ENCODE results near the gene TCP11L1.

DNA sequence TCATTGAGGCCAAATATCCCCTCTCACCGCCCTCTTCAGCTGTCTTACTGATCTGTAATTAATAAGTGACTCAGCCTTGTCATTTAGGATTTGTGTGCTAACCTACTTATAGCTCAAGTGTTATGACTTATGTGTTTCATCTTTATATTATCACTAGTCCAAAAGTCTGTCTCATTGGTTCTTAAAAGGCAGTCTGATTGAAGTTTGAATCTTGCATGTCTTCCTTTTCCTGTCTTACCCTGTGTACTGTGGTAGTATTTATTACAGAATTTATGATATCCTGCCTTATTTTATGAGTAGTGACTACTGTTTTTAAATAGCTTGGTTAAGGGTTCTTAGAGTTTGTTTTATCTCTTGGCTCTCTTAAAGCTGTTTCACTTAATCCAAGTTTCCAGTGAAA lies 17.4 kb upstream of the TCP11L1 start:
- TF ChIP-seq, protein P1, sequence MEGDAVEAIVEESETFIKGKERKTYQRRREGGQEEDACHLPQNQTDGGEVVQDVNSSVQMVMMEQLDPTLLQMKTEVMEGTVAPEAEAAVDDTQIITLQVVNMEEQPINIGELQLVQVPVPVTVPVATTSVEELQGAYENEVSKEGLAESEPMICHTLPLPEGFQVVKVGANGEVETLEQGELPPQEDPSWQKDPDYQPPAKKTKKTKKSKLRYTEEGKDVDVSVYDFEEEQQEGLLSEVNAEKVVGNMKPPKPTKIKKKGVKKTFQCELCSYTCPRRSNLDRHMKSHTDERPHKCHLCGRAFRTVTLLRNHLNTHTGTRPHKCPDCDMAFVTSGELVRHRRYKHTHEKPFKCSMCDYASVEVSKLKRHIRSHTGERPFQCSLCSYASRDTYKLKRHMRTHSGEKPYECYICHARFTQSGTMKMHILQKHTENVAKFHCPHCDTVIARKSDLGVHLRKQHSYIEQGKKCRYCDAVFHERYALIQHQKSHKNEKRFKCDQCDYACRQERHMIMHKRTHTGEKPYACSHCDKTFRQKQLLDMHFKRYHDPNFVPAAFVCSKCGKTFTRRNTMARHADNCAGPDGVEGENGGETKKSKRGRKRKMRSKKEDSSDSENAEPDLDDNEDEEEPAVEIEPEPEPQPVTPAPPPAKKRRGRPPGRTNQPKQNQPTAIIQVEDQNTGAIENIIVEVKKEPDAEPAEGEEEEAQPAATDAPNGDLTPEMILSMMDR (IDR thresholded peaks at IDR 0.05) = no peak
- TF ChIP-seq POLR2AphosphoS5 (IDR thresholded peaks at IDR 0.05; ENCODE audit: low read depth, low read length) (no peak), REST (IDR thresholded peaks at IDR 0.05; ENCODE audit: insufficient read depth in 1 of 2, low read depth in 2 of 2, low read length in 1 of 2) (no peak)

Measured in Panc1 (cell line).